ENCODE measurements around the gene SERPINI2.

GRCh38 chr3:167480748-167481147, 6.9 kb upstream of the SERPINI2 start:
- TF ChIP-seq CTCF (IDR thresholded peaks at IDR 0.05; ENCODE audit: insufficient read depth, low read length) (no peak), POLR2AphosphoS5 (IDR thresholded peaks at IDR 0.05; ENCODE audit: low read depth) (no peak), REST (IDR thresholded peaks at IDR 0.05; ENCODE audit: insufficient replicate concordance, low read depth) (no peak), GABPA (IDR thresholded peaks at IDR 0.05; ENCODE audit: low read depth) (no peak)

Data from HL-60 (cell line).